NCI-H1048 (cell line): ENCODE results near the gene SMPX.

Source experiments
- DNase-seq: peaks from one replicate; lab custom pipeline; 2025; lab: John Stamatoyannopoulos, UW

SMPX gene

GRCh38 chrX:21657318-21658151 lies 100.4 kb downstream of the SMPX start:
- DNase-seq: no peak

GRCh38 chrX:21656587-21657317 lies 101.2 kb downstream of the SMPX start:
- DNase-seq: no peak
